ENCODE results near the gene TOMT.

Gene TOMT

DNA sequence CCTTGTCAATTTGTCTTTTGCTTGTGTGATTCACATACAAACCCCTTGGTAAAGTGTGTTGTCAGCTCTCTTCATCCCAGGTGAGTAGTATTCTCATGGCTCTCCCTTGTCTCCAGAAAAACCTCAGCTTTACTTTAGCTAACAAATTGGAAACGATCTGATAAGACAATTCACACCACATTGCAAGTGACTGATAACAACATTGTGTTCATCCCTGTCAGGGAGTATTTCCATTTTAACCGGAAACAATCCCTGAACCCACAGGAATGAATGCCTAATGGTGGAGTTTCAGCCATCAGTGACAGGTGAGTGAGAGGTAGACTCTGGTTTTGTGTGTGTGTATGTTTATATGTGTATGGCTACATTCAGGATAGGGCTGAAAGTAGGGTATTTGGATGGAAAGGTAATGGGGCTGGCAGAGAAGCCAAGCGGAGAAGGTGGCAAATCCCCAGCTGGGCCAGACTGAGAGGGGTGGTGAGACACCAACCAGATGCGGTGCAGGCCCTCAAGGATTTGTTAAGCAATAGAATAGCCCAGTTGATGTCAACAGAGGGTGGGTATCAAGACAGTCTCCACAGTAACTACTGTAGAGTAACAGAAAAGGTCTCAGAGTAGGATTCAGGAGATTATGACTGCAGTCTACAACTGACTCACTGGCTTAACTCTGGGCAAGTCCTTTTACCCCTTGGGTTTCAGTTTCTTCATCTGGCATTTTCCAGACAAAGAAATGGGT lies 17.5 kb upstream of the TOMT start:
- DNase-seq, result no peak

DNA sequence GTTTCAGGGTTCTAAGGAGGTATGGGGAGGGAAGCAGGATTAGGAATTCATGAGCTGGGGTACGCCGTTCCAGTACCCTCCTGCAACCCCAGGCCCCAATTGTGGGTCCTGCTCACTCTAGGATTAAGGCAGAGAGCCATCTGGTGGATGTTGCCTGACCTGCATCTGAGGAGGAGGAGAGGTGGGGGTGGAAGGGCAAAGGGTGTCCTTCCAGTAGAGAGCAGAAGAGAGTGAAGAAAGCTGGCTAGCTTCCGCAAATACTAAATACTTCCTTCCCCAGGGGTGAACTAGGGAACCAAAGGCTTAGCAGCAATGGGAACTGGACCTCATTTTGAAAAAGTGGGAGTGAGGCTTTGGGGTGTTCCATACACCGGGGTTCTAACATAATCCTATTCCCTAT lies 14.4 kb upstream of the TOMT start:
- peak; percentile 63 for DNase-seq

DNA sequence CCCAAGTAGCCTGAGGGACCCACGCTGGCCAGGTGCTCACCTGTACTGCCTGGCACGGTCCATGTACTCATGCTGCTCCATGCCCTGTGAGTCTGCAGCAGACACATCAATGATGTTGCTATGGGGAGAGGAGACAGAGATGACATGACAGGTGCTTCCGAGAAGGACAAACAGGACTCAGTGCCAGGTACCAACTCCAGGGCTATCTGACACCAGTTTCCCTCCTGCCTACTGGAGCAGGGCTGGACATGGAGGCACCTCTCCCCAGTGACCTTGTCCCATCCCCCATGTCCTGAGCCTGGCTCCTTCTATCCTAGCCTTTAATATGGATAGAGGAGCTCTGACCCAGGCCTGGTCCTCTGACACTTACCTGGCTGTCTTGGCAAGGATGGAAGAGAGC lies 7.0 kb upstream of the TOMT start:
- DNase-seq, result no peak

DNA sequence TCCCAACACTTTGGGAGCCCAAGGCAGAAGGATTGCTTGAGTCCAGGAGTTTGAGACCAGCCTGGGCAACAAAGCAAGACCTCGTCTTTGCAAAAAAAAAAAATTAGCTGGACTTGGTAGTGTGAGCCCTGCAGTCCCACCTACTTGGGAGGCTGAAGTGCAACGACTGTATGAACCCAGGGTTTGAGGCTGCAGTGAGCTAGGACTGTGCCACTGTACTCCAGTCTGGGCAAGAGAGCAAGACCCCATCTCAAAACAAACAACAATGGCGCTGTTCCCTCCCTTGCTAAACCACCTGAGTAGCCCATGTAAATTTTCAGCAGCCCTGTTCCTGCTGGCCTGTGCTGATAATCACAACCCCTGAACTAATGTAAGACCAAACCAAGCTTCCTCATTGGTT lies 5.7 kb upstream of the TOMT start:
- no peak for DNase-seq

DNA sequence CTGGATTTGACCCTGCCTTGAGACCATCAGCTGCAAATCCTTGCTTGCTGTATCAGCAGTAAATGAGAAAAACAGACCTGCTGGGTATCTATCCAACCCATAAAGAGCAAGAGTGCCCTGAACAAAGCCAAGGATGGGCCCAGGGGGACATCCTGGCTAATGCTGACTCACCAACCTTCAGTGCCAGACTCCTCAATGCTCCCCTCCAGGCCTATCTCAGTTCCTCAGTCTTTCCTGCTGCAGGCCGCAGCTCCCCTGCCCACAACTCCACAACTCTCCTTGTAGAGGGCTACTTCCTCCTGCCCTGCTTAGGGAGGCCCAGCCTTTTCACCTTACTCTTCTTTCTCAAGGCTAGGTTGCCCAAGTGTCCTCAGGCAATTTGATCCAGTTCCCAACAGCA lies 5.3 kb upstream of the TOMT start:
- DNase-seq, result no peak

DNA sequence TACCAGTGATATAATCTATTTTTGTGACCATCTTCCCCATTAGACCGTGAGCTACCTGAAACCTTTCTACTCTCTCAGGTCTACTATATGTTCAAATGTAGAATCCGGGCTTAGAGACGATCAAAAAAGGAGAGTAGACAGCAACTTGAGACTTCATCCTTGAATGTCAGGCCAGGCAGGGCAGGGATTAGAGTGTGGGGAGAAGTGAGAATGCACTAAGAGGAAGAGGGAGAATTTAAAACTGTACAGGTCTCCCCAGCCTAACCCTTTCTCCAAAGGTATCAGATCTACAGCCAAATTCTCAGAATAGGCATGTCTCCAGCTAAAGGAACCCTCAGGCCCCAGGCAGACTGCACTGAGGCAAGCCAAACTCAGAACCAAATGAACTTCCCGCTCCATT lies 3.6 kb upstream of the TOMT start:
- no peak for DNase-seq

DNA sequence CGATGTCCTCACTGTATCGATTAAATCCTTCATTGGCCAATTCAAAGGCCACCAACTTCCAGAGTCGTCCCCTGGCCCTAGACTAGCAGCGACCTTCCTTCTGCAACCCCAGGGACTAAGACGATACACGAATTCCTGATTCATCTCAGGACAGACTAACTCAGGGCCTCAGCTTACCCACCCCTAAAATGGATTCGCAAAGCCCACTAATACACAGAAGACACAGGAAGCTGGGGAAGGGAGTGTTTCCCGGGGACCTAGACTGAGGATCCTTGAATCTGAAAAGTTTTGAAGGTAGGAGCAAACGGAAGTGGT lies 3.1 kb upstream of the TOMT start:
- DNase-seq, result no peak

DNA sequence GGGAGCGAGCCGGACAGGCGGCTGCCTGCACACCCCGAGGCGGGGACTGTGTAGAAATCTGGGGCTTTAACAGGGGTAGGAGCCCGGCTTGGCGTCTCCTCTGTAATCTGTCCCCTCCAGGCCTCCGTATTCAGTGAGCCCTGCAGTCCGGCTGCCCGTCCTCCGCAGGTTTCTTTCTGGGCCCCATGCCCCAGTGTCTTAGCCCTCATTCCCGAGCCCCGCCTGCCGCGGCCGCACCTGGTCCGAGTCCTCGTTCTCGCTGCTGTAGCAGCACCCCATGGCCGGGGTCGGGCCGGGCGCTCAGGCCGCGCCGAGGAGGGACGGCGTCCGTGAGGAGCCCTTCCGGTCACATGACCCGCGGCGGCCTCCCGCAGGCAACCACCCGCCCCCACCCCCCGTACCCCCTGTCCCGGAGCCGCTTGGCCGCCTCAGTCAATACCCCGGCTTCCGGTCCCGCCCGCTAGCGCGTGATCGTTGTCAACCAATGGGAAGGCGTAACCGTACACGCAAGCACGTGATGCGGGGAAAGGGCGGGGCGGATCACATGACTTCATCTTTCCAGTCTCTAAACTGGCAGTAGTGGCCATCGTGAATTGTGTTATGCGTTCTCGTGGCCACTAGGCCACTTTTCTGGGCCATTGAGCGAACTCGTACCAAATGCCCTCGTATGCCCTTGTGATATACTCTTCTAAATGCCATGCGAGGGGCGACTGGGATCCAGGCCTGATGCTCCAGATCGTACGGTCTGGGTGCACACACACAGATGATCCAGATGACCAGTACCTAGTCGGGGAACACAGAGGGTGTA lies 2.6 kb upstream of the TOMT start, which contains the start of gene LAMTOR1:
Gene LAMTOR1 (minus strand): TSS at position 352 of the 808 bp plus-strand sequence. CDS start 73 bp downstream, at position 279.
- peak; percentile 99 for DNase-seq

DNA sequence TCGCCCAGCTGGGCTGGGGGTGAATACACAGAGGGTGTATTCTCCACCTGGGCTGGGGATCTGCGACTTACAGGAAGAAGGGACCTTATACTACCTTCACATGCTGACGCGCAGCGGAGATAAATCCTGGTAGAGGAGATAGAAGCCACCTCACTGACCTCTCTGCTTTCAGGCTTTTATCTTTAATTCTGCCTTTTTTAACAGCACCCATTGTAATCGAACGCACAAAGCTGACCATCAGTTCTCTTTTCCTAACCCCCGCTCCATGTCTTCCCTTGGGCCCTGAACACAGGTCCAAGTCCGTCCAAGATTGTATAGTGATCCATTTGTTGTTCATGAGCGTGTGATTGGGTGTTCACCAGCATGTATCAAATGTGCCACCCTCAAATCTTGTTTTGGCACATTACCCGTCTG lies 2.0 kb upstream of the TOMT start:
- DNase-seq, result no peak

DNA sequence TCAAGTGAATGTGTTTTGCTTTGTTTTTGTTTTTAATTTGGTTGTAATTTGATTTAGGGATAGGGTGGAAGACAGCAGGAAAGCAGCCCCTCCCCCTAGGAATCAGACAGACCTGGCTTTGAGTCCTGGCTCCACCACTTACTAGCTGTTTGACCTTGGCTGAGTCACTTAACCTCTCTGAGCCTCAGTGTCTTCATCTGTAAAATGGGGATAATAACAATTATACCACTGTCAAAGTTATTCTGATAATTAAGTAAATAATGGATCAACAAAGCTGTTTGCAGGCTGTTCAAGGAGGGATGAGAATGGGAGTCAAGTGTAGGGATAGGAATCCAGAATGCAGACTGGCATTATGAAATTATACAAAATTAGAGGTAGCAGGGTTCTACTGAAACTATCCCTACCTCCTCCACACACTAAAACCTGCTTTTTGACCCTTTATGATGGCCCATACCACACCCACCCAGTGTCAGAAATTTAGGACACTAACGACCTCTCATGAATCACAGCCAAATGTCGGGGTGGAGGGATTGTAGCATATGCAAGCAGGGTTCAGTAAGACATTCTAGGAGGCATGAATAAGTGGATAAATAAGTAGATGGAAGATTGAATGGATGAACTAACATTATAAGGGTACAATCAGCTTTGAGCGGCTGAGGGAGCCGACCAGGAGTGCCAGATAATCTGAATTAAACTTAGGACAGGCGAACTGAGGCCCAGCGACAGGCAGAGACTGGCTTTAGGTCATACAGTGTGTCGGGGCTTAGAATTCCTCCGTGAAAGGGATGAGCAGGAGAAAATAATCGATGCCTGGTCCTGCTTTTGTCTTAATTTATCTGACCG lies 5.8 kb downstream of the TOMT start:
- no peak for DNase-seq

DNA sequence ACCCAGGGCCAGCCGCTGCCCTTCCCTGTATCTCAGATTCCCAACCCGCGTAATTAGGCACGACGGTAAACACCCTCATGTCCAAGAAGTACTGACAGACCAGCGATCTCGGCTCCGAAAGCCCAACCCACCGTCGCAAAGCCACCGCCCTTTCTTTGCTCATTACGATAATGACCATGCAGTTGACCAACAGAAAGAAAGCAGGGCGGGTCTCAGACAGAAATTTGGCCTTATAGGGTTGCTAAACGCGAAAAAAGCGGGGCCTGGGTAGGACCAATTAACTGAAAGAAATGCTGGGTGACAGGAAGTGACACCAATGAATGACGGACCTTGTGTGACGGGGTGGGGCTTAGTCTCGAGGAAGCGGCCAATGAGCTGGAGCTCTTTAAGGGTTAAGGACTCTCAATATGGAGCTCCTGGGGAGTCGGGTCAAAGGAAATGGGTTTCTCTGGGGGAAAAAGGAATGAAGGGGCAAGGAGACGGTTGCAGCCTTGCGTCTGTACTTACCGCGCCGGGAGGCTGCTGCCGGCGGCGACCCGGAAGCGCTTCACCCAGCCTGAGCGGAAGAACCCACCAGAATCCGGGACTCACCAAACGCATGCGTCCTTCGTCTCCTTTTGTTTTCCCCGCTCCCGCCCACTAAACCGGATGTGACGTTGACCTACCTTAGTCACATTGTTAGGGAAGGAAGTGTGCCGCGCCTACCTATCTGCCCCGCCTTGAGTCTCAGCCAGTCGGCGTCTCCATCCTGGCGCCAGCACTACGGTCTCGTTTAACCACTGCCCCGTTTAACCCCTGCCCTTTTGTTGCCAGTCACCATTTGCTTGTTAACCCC lies 6.6 kb downstream of the TOMT start, which contains the start of gene ANAPC15:
Gene ANAPC15 (minus strand): TSS at position 553 of the 835 bp plus-strand sequence. CDS start 1,419 bp downstream, outside the sequence.
- DNase-seq, result peak; percentile 100

DNA sequence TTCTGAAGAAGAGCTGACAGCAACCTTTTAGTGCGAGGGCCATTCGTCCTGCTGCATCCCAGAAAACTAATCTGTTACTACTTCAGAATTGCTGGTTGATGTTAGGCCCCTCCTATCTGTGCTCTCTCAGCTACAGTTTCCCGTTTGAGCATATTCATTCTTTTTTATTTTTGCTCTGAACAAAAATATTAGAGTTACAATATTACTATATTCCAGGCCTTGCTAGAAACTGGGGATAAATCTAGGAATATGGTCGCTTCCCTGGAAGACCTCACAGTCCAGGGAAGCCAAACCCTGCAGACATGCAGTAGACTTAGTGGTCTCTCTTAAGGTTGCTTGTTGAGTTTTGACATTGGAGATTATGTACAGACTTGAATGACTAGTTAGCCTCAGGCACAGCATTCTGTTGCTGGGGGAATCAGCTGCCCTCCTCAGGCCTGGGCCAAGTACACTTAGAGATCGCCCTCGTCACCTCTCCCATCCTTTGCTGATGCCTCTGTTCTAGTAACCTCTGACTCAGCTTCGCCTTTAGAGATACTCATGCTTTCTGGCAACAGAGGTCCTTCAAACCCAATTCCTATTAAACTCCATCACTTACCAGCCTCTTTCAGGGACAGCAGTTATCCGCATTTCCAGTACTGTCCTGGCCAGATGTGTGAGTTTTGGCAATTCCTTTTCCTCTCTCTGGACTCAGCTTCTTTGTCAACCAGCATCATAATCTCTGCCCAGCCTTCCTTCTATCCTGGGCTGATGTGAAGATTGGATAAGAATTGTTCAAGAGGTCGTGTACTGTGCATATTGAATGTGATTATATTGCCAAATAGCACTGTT lies 7.5 kb downstream of the TOMT start:
- no peak for DNase-seq

DNA sequence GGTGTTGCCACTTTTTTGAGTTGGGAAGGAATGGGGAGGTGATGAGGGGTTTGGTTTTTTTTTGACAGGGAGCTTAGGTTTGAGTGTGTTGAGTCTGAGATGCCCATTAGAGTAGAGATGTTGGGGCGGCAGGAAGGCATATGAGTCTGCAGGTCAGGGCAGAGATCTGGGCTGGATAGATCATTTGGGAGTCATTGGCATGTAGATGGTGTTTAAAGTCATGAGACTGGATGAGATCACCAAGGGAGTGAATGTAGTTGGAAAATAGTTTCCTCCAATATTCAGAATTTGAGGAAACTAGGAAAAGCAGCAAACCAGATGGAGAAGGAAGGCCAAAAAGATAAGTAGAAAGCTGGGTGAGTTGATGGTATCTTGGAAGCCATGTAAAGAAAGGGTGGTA lies 8.8 kb downstream of the TOMT start:
- DNase-seq, result no peak

DNA sequence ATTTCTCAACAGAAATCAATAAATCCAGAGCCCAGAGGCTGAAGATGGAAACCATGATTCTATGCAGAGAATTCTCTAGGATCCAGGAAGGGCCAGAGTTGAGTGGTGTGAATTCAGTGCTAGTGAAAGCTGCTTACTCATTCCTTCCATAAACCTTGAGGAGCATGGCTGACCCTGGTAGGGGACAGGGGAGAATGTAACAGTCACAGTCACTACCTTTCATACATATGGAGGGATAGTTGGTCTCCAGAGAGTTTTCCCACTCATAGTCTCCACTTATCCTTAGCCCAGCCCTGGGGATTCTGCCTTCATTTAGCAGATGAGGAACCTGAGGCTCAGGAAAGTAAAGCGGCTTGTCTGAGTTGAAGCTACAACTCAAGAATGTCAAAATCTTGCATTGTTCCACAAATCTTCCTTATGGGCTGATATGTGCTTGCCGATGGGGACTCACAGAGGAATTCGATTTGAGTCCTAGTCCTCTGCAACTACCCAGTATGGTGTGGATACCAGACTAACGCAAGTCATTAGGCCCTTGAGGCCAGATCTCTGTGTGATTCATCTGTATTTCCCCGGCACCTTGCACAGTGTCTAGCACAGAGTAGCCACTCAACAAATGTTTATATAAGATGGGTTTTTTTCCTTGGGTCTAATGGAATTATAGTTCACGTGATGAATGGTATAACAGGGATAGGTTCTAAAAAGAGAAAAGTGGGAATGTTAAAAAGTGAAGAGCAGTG lies 10.5 kb downstream of the TOMT start:
- DNase-seq, result no peak

DNA sequence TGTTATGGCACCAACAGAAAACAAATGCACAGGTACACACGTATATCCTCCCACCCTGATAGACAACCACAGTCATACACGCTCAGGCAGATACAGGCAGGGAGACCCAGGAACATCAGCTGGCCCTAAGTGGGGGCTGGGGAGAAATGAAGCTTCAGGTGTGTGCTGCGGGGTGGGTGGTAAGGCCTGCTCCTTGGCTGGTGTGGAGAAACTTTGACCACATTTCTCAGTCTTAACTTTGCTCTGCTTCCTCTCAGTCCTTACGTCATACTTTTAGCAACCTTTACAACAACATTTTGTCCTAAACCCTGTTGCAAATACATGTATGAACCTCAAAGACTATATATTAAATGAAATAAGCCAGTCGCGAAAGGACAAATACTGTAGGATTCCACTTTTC lies 13.5 kb downstream of the TOMT start:
- DNase-seq, result no peak

DNA sequence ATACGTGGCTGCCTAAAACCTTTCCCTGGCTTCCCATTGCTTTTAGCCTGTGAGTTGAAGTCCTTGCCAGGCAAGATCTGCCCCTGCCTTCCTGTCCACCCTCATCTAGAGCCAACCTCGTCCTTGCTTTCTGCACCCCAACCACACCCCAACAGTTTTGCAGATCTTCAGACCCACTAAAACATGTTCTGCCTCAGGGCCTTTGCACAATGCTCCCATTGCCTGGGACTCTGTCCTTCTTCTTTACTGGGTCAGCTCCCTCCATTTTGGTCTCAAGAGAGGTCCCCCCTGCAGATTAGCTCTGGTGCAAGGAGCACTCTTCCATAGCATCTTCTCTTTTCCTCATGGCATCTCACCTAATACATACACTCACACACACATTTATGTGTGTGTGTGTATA lies 15.2 kb downstream of the TOMT start:
- DNase-seq, result no peak

DNA sequence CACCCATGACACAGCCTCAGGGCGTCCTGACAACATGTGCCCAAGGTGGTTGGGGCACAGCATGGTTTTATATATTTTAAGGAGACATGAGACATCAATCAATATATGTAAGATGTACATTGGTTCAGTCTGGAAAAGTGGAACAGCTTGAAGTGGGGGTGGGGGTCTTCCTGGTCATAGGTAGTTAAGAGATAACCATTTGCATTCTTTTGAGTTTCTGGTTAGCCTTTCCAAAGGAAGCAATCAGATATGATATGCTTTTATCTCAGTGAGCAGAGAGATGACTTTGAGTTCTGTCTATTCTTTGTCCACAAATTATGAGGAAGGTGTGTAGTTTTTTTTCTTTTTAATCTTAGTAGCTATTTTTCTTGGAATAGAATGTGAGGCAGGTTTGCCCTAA lies 16.9 kb downstream of the TOMT start:
- DNase-seq, result no peak

DNA sequence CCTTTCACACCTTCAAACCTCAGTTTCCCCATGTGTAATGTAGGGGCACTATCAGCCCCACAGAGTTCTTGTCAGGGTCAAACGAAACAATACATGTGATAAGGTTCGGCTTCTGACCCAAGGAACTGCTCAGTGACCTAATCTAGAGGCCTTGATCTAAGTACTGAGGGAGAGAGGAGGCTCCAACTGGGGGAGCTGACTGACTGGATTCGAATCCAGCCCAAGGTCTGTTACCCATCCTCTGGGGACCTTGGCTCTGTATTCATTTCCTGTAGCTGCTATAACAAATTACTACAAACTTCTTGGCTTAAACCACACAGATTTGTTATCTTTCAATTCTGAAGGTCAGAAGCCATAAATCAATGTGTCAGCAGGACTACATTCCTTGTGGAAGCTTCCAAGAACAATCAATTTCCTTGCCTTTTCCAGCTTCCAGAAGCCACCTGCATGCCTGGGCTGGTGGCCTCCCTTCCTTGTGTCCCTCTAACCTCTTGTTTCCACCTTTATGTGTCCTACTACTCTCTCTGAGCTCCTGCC lies 17.5 kb downstream of the TOMT start:
- no peak for DNase-seq

DNA sequence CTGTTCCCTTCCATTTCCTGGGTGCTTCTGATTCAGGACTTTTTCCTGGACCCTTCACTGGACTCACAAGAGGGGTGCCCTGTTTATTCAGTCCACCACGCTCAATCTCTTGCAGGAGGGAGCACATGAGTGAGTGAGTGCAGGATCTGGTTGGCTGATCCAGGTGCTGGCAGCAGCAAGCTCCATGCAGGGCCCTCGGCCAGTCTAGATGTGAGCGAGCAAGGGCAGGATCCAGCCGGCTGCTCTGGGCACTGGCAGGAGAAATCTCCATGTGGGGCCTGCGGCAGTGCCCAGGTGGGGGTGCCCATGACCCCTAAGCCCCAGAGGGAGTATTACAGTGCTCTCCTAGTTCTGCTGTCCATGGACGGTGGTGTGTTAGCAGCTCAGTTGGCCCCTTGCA lies 18.3 kb downstream of the TOMT start:
- no peak for DNase-seq

DNA sequence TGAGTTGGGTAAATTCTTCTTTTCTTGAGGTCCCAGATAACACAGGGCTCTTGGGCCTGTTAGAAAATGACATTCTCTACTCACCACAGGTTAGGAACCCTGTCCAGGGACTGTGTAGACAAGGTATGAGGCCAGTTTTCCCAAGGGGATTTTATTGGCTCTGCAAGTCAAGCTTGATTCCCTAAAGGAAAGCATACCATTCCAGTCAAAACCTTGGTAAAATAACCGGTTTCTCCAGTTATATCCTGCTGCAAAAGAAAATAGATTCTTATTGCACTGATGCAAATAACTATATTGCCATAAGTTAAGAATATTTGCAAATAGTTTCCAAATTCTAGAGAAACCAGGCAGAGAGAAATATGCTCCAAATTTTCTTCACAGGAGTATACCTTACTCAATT lies 20.2 kb downstream of the TOMT start:
- DNase-seq, result no peak
